Measurements from ENCODE around the gene GNAQ. TPM values are rescaled to one million over a fixed set of nuclear protein-coding genes. Genes with fewer than 3 reads are reported as not detected.

Gene GNAQ
- total RNA-seq, 1 experiment from 2014 or later: 0.51 TPM

DNA sequence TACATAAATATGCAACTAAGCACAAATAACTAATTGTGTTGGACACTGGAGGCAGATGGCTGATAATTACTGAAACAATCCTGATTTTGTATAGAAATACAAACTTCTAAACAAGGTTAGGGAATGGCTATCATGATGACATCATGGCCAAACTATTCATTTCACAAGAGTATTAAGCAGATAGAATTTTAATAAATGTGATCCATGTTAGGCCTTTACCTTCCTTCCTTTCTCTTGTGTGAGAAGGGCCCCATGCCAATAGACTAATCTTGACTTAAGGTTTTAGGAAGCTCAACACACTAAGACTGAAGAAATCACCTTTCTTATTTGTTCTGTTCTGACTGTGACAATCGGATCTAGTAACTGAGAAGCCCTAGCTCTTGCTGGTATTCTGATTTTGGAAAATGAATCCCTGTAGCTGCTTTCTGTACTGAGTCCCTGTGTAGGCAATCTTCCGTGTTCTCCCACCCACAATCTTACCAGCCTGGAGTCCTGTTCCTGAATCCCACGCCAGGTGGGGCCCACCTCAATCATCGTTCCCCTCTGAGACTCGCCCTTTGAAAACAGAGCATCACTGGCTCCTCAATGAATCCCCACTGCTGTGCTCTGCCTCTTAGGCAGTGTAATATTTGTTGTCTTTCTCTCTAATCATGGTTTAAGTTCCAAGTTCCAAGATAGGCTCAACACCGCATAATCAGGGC lies 214.8 kb downstream of the GNAQ start:
- no peaks in the 10 kb centered on the region for H3K27me3 ChIP-seq (ENCODE audit: low read length)
- intact Hi-C loops (cut with micrococcal nuclease): no loop called here
- ChIA-PET CTCF (no interaction called here), POLR2A (ENCODE audit: unreplicated experiment) (no interaction called here)
- no peak overlapping the region for H3K9ac ChIP-seq (ENCODE audit: low read length)
- no peak for ATAC-seq
- TF ChIP-seq EZH2phosphoT487 (IDR thresholded peaks at IDR 0.05; ENCODE audit: borderline replicate concordance, low read length): no peak
- TF ChIP-seq CTCF (conservative IDR thresholded peaks at IDR 0.05; ENCODE audit: low read depth, low read length): no peak
- TF ChIP-seq EZH2 (IDR thresholded peaks at IDR 0.05; ENCODE audit: low read length, unreplicated experiment): no peak
- H3F3A ChIP-seq (ENCODE audit: low read length, unreplicated experiment): no peaks in the 10 kb centered on the region
- no peaks in the 10 kb centered on the region for H3K9me2 ChIP-seq (replicated peaks; ENCODE audit: low read length)
- DNase-seq: no peak
- H3K9me3 ChIP-seq (ENCODE audit: low read length): no peaks in the 10 kb centered on the region
- H3K27ac ChIP-seq (ENCODE audit: low read length): no peak overlapping the region
- no TSS peak for BruUV-seq (replicated peaks)
- no peaks in the 10 kb centered on the region for H3K36me3 ChIP-seq (ENCODE audit: low read depth, low read length)
- no peaks in the 10 kb centered on the region for H4K20me1 ChIP-seq (ENCODE audit: low read length)
- no peak overlapping the region for H2AFZ ChIP-seq (ENCODE audit: low read length)
- H3K79me2 ChIP-seq (ENCODE audit: low read length): no peaks in the 10 kb centered on the region
- no peak overlapping the region for H3K4me3 ChIP-seq (ENCODE audit: low read length)
- peaks cover 17% of the 10 kb centered on the region for H3K4me1 ChIP-seq (ENCODE audit: insufficient read depth, low read length)
- no peak overlapping the region for H3K4me2 ChIP-seq (ENCODE audit: low read length)

- no peaks in the 10 kb centered on the region for H3K9me3 ChIP-seq (ENCODE audit: low read length)
- ATAC-seq: 0 out of 2 replicates have a peak, but pooled peaks have one; percentile 27
- H3K4me1 ChIP-seq (ENCODE audit: insufficient read depth, low read length): peaks cover 13% of the 10 kb centered on the region
- H2AFZ ChIP-seq (ENCODE audit: low read length): no peak overlapping the region
- no TSS peak for BruUV-seq (replicated peaks)
- H3K4me2 ChIP-seq (ENCODE audit: low read length): no peak overlapping the region
- no peak overlapping the region for H3K4me3 ChIP-seq (ENCODE audit: low read length)
- DNase-seq: peak; percentile 4
- no peaks in the 10 kb centered on the region for H3K27me3 ChIP-seq (ENCODE audit: low read length)
- no peaks in the 10 kb centered on the region for H4K20me1 ChIP-seq (ENCODE audit: low read length)
- no peaks in the 10 kb centered on the region for H3K36me3 ChIP-seq (ENCODE audit: low read depth, low read length)
- TF ChIP-seq CTCF (conservative IDR thresholded peaks at IDR 0.05; ENCODE audit: low read depth, low read length) (no peak), EZH2 (IDR thresholded peaks at IDR 0.05; ENCODE audit: low read length, unreplicated experiment) (no peak), EZH2phosphoT487 (IDR thresholded peaks at IDR 0.05; ENCODE audit: borderline replicate concordance, low read length) (no peak)
- H3K79me2 ChIP-seq (ENCODE audit: low read length): no peaks in the 10 kb centered on the region
- intact Hi-C loops (cut with micrococcal nuclease): no loop called here
- POLR2A ChIA-PET (ENCODE audit: unreplicated experiment): no interaction called here
- H3K9me2 ChIP-seq (replicated peaks; ENCODE audit: low read length): no peaks in the 10 kb centered on the region
- no peak overlapping the region for H3K9ac ChIP-seq (ENCODE audit: low read length)
- H3K27ac ChIP-seq (ENCODE audit: low read length): no peak overlapping the region
- CTCF ChIA-PET: no interaction called here
- H3F3A ChIP-seq (ENCODE audit: low read length, unreplicated experiment): no peaks in the 10 kb centered on the region
Observed at GRCh38 chr9:77815260-77815659, 216.4 kb downstream of the GNAQ start.

- Histone ChIP-seq H3K4me2 (ENCODE audit: low read length) (no peak overlapping the region), H3F3A (ENCODE audit: low read length, unreplicated experiment) (no peaks in the 10 kb centered on the region), H3K27ac (ENCODE audit: low read length) (no peak overlapping the region), H3K27me3 (ENCODE audit: low read length) (no peaks in the 10 kb centered on the region), H3K9me2 (replicated peaks; ENCODE audit: low read length) (no peaks in the 10 kb centered on the region), H4K20me1 (ENCODE audit: low read length) (no peaks in the 10 kb centered on the region), H3K79me2 (ENCODE audit: low read length) (no peaks in the 10 kb centered on the region), H3K4me3 (ENCODE audit: low read length) (no peak overlapping the region), H3K36me3 (ENCODE audit: low read depth, low read length) (no peaks in the 10 kb centered on the region), H3K9ac (ENCODE audit: low read length) (no peak overlapping the region), H3K9me3 (ENCODE audit: low read length) (no peaks in the 10 kb centered on the region), H3K4me1 (ENCODE audit: insufficient read depth, low read length) (peaks cover 10% of the 10 kb centered on the region), H2AFZ (ENCODE audit: low read length) (no peak overlapping the region)
- DNase-seq: no peak
- POLR2A ChIA-PET (ENCODE audit: unreplicated experiment): no interaction called here
- TF ChIP-seq EZH2 (IDR thresholded peaks at IDR 0.05; ENCODE audit: low read length, unreplicated experiment): no peak
- no peak for TF ChIP-seq CTCF (conservative IDR thresholded peaks at IDR 0.05; ENCODE audit: low read depth, low read length)
- no peak for TF ChIP-seq EZH2phosphoT487 (IDR thresholded peaks at IDR 0.05; ENCODE audit: borderline replicate concordance, low read length)
- CTCF ChIA-PET: no interaction called here
- no TSS peak for BruUV-seq (replicated peaks)
- intact Hi-C loops (cut with micrococcal nuclease): no loop called here
- ATAC-seq: no peak
Observed at GRCh38 chr9:77811832-77812231, 219.8 kb downstream of the GNAQ start.
